HFFc6 (cell line): ENCODE measurements around the gene LIX1L. TPM values are rescaled to one million over a fixed set of nuclear protein-coding genes. Genes with fewer than 3 reads are reported as not detected.
"Not testable (repeated sequence)": the region's sequence is repeated elsewhere in the genome, so short reads cannot be mapped to it uniquely, and the experiment has no call there.

ENCODE experiments used
- DNase-seq: peaks from one replicate; pipeline ENCODE4 v3.0.0-alpha.2; 2018
- H3K27ac Mint-ChIP-seq: 2 replicates; pipeline ENCODE4 v1.8.0; 2020; ENCODE audit warnings: mild to moderate bottlenecking, mixed read lengths
- H3K27me3 Mint-ChIP-seq: 2 replicates; pipeline ENCODE4 v1.8.0; 2021; ENCODE audit warnings: mild to moderate bottlenecking, moderate library complexity, mixed read lengths; ENCODE audit not compliant: insufficient read depth
- H3K36me3 Mint-ChIP-seq: 2 replicates; pipeline ENCODE4 v1.8.0; 2021; ENCODE audit warnings: low read depth, mixed read lengths
- H3K4me1 Mint-ChIP-seq: 2 replicates; pipeline ENCODE4 v1.8.0; 2020; ENCODE audit warnings: low read depth, mixed read lengths
- H3K4me3 Mint-ChIP-seq: 2 replicates; pipeline ENCODE4 v1.8.0; 2020; ENCODE audit warnings: mild to moderate bottlenecking, moderate library complexity, mixed read lengths
- H3K9me3 Mint-ChIP-seq: 2 replicates; pipeline ENCODE4 v1.8.0; 2020; ENCODE audit warnings: mild to moderate bottlenecking, mixed read lengths
- CTCF ChIP-seq: fragments of 200-600 bp; sonication (generic); IDR thresholded peaks from 2 replicates; pipeline ENCODE4 v1.5.0; 2021; ENCODE audit warnings: antibody characterized with exemption, mild to moderate bottlenecking
- total RNA-seq, 6 experiments: library from RNA; stranded (reverse); fragmentation: NEBNext Ultra II Directional; extraction: Animal tissue kit (Norgen Biotek cat#: 25700); gene quantifications; 2 replicates in 1 of 6; 3 replicates in 5 of 6; pipeline ENCODE4 v1.2.3, GENCODE V29; 2021

The LIX1L gene
- total RNA-seq, 6 experiments from 2014 or later: 51.0 to 59.6 (median 56.1) TPM

GRCh38 chr1:145944532-145944931 is 13.3 kb downstream of the LIX1L start:
- H3K36me3 Mint-ChIP-seq: peaks cover 16% of the 10 kb centered on the region
- H3K27me3 Mint-ChIP-seq: no peaks in the 10 kb centered on the region
- no peak overlapping the region; the same call in 1 of the 2 replicates for H3K27ac Mint-ChIP-seq
- no peak overlapping the region for H3K4me3 Mint-ChIP-seq
- no peak for DNase-seq
- no peak for TF ChIP-seq CTCF
- H3K9me3 Mint-ChIP-seq: no peaks in the 10 kb centered on the region
- H3K4me1 Mint-ChIP-seq: peaks cover 22% of the 10 kb centered on the region

GRCh38 chr1:145942871-145943270 is 14.9 kb downstream of the LIX1L start:
- H3K36me3 Mint-ChIP-seq: peaks cover 16% of the 10 kb centered on the region
- peak overlapping the region; percentile 17 for H3K4me3 Mint-ChIP-seq
- no peak for TF ChIP-seq CTCF
- peak overlapping the region; percentile 71 for H3K27ac Mint-ChIP-seq
- H3K4me1 Mint-ChIP-seq: peaks cover 17% of the 10 kb centered on the region
- no peaks in the 10 kb centered on the region for H3K9me3 Mint-ChIP-seq
- no peak for DNase-seq
- no peaks in the 10 kb centered on the region for H3K27me3 Mint-ChIP-seq

GRCh38 chr1:145942405-145942804 is 15.4 kb downstream of the LIX1L start:
- H3K4me1 Mint-ChIP-seq: peaks cover 17% of the 10 kb centered on the region
- H3K4me3 Mint-ChIP-seq: peak overlapping the region; percentile 17; the same call in 1 of the 2 replicates
- no peak for TF ChIP-seq CTCF
- peaks cover 16% of the 10 kb centered on the region for H3K36me3 Mint-ChIP-seq
- H3K9me3 Mint-ChIP-seq: no peaks in the 10 kb centered on the region
- no peaks in the 10 kb centered on the region for H3K27me3 Mint-ChIP-seq
- H3K27ac Mint-ChIP-seq: peak overlapping the region; percentile 71
- no peak for DNase-seq

GRCh38 chr1:145937436-145937835 is 20.4 kb downstream of the LIX1L start:
- Mint-ChIP-seq H3K27me3 (no peaks in the 10 kb centered on the region; the same call in 1 of the 2 replicates), H3K4me3 (no peak overlapping the region), H3K9me3 (no peaks in the 10 kb centered on the region), H3K4me1 (peaks cover 4% of the 10 kb centered on the region), H3K36me3 (peaks cover 14% of the 10 kb centered on the region), H3K27ac (peak overlapping the region; percentile 16; the same call in 1 of the 2 replicates)
- DNase-seq: no peak
- TF ChIP-seq CTCF: no peak

GRCh38 chr1:145936247-145936646 is 21.6 kb downstream of the LIX1L start:
- Mint-ChIP-seq H3K36me3 (peaks cover 14% of the 10 kb centered on the region), H3K9me3 (no peaks in the 10 kb centered on the region), H3K4me3 (no peak overlapping the region), H3K27me3 (no peaks in the 10 kb centered on the region; the same call in 1 of the 2 replicates), H3K4me1 (no peaks in the 10 kb centered on the region), H3K27ac (no peak overlapping the region)
- no peak for TF ChIP-seq CTCF
- no peak for DNase-seq

GRCh38 chr1:145935708-145936107 is 22.1 kb downstream of the LIX1L start:
- Mint-ChIP-seq H3K4me1 (no peaks in the 10 kb centered on the region), H3K27ac (no peak overlapping the region), H3K4me3 (no peak overlapping the region), H3K36me3 (peaks cover 14% of the 10 kb centered on the region), H3K9me3 (no peaks in the 10 kb centered on the region), H3K27me3 (no peaks in the 10 kb centered on the region; the same call in 1 of the 2 replicates)
- DNase-seq: no peak
- TF ChIP-seq CTCF: no peak

- DNase-seq, H3K27ac Mint-ChIP-seq, H3K4me1 Mint-ChIP-seq, H3K27me3 Mint-ChIP-seq, H3K4me3 Mint-ChIP-seq, H3K9me3 Mint-ChIP-seq: not testable (repeated sequence)
- H3K36me3 Mint-ChIP-seq: peaks cover 20% of the 10 kb centered on the region
Observed at GRCh38 chr1:145932522-145933009, 25.3 kb downstream of the LIX1L start.
